ENCODE data around the gene ZXDC.

ZXDC gene, protein sequence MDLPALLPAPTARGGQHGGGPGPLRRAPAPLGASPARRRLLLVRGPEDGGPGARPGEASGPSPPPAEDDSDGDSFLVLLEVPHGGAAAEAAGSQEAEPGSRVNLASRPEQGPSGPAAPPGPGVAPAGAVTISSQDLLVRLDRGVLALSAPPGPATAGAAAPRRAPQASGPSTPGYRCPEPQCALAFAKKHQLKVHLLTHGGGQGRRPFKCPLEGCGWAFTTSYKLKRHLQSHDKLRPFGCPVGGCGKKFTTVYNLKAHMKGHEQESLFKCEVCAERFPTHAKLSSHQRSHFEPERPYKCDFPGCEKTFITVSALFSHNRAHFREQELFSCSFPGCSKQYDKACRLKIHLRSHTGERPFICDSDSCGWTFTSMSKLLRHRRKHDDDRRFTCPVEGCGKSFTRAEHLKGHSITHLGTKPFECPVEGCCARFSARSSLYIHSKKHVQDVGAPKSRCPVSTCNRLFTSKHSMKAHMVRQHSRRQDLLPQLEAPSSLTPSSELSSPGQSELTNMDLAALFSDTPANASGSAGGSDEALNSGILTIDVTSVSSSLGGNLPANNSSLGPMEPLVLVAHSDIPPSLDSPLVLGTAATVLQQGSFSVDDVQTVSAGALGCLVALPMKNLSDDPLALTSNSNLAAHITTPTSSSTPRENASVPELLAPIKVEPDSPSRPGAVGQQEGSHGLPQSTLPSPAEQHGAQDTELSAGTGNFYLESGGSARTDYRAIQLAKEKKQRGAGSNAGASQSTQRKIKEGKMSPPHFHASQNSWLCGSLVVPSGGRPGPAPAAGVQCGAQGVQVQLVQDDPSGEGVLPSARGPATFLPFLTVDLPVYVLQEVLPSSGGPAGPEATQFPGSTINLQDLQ

DNA sequence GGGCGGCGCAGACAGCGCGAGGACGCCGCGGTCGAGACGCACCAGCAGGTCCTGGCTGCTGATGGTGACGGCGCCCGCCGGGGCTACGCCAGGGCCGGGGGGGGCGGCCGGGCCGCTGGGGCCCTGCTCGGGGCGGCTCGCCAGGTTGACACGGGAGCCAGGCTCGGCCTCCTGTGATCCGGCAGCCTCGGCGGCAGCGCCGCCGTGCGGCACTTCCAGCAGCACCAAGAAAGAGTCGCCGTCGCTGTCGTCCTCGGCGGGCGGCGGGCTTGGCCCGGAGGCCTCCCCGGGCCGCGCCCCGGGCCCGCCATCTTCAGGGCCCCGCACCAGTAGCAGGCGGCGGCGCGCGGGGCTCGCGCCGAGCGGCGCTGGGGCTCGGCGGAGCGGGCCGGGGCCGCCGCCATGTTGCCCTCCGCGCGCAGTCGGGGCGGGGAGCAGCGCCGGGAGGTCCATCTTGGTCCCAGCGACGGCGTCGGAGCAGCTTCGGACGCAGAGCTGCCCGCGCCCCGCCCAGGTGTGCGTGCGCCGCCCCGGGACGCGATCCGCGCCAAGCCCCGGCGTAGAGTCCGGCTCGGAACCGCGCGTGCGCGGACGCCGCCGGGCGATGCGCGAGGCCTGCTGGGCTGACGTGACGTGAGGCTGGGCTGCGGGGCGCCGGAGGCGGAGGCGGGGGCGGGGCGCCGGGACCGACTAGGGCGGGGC is at the start of gene ZXDC:
ZXDC (minus strand) TSS at position 479 of the 702 bp plus-strand sequence; CDS start at position 453, 26 bp downstream.
- DNase-seq (ENCODE audit: low read depth): peak; percentile 77
- H3K4me3 ChIP-seq (ENCODE audit: low read depth, low read length): peak within 1 kb of the TSS; percentile 80

DNA sequence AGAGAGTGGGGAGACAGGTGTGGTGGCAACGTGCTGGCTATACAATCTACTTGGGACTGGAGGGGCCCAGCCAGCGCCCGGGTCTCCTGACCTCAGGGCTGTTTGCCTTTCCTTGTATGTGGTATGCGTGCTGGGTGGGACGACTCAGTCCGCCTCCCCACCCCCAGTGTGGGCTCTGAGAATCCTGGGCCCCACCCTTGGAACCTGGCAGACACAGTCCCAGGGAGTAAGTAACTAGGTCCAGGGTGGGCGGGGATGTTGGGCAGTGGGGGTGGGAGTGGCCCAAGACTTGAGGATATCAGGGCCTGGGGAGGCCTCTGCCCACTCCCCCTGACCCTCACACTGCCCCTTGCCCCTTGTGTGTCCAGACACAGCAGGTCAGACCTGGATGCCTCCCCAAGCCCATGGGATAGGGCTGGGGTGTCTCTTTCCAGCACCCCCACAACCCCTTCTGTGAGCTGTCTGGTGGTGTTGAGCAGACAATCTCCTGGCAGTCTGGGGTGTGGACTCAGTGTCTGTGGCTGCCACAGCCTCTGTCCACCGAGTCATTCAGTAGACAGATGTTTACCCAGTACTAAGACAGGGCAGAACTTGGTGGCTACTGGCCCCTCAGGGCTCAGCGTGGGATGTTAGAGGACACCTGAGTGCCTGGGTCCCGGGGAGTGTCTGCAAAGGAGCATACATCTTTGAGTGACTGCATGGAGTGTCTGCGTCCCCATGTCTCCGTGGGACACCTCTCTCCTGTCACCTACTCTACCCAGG is 49.6 kb upstream of the ZXDC start:
- H3K4me3 ChIP-seq (ENCODE audit: low read depth, low read length): no peak overlapping the region
- DNase-seq (ENCODE audit: low read depth): no peak

DNA sequence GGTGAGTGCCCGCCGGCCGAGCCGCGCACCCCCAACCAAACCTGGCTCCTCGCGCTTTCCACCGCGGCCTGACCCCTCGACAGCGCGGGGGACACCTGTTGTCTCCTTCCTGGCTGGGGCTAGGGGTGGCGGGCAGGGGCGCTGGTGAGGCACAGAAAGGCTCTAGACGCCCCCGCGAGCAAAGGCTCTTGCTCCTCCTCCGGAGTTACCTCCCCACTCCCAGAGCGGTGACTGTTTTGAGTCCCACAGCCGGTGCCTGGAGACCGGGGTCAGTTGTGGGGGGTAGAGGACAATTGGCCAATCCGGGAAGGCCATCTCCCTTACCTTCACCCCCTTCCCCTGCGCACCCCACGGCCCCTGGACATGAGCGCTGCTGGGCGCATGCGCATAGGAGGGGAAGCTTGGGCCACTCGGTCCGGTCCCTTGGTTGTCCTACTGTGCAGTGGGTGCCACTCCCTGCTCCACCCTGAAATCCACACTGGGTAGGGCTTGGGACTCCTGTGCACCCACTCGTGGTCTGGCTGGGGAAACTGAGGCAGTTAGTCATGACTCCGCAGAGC is 48.8 kb upstream of the ZXDC start:
- no peak for DNase-seq (ENCODE audit: low read depth)
- H3K4me3 ChIP-seq (ENCODE audit: low read depth, low read length): peak overlapping the region; percentile 37

DNA sequence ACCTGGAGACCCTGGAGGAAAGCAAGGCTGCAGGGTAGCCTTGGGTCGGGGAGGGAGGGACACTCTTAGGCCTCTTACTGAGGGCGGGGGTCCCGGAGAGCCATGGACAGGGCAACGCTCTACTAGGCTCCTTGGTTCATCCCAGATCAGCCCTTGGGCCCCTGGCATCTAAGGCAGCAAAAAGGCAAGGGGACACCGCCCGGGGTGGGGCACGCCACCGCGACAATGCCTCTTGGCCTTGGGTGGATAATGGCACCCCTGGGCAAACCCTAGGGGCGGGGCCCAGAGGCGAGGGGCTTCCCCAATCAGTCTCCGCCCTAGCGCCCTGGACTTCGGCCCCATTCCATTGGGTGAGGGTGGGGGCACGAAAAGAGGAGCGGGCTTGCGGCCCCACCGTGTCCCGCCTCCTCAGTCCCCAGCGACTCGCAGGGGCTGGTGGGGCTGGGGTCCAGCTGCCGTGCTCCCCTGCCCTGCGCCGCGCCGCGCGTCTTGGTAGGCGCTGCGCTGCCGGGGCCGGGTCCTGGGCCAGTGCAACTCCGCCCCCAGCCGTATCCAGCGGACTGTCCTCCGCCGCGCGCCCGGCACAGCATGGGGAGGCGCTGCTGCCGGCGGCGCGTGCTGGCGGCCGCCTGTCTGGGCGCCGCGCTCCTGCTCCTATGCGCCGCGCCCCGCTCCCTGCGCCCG is 48.2 kb upstream of the ZXDC start, which contains the start of gene CHST13:
CHST13 (plus strand) TSS at position 411 of the 684 bp plus-strand sequence; CDS start at position 589, 178 bp downstream.
- H3K4me3 ChIP-seq (ENCODE audit: low read depth, low read length): peak within 1 kb of the TSS; percentile 37
- DNase-seq (ENCODE audit: low read depth): no peak

- H3K4me3 ChIP-seq (ENCODE audit: low read depth, low read length): no peak overlapping the region
- DNase-seq (ENCODE audit: low read depth): no peak
Observed at GRCh38 chr3:126522363-126522788, 46.7 kb upstream of the ZXDC start.

- no peak overlapping the region for H3K4me3 ChIP-seq (ENCODE audit: low read depth, low read length)
- no peak for DNase-seq (ENCODE audit: low read depth)
Observed at GRCh38 chr3:126521122-126521891, 45.6 kb upstream of the ZXDC start.

GRCh38 chr3:126519506-126520455 is 44.1 kb upstream of the ZXDC start:
- no peak overlapping the region for H3K4me3 ChIP-seq (ENCODE audit: low read depth, low read length)
- no peak for DNase-seq (ENCODE audit: low read depth)

- H3K4me3 ChIP-seq (ENCODE audit: low read depth, low read length): no peak overlapping the region
- no peak for DNase-seq (ENCODE audit: low read depth)
Observed at GRCh38 chr3:126518779-126519177, 43.1 kb upstream of the ZXDC start.

- DNase-seq (ENCODE audit: low read depth): no peak
- no peak overlapping the region for H3K4me3 ChIP-seq (ENCODE audit: low read depth, low read length)
Observed at GRCh38 chr3:126517986-126518778, 42.5 kb upstream of the ZXDC start.

GRCh38 chr3:126517291-126517951 is 41.7 kb upstream of the ZXDC start, which contains the start of gene UROC1:
TSS of gene UROC1 (minus strand) at chr3:126517773. CDS start at chr3:126517719, 54 bp downstream.
- no peak within 1 kb of the TSS for H3K4me3 ChIP-seq (ENCODE audit: low read depth, low read length)
- DNase-seq (ENCODE audit: low read depth): no peak

DNA sequence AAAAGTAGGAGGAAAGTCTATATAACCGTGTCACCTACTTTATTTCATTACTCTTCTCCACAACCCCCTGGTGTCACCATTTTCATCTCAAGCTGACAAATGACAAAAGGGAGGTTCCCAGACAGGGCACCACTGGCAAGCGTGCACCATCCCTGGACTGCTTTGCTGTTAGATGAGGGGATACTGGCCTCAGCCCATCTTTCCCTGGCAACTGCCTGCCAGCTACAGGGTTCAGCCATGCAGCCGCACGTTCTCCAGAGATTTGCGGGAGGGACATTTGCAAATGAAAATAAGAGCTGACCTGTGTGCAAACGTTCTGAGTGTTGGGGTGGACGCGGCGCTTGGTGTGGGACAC is 41.2 kb upstream of the ZXDC start:
- no peak for DNase-seq (ENCODE audit: low read depth)
- H3K4me3 ChIP-seq (ENCODE audit: low read depth, low read length): no peak overlapping the region

- no peak overlapping the region for H3K4me3 ChIP-seq (ENCODE audit: low read depth, low read length)
- no peak for DNase-seq (ENCODE audit: low read depth)
Observed at GRCh38 chr3:126516152-126516935, 40.7 kb upstream of the ZXDC start.

DNA sequence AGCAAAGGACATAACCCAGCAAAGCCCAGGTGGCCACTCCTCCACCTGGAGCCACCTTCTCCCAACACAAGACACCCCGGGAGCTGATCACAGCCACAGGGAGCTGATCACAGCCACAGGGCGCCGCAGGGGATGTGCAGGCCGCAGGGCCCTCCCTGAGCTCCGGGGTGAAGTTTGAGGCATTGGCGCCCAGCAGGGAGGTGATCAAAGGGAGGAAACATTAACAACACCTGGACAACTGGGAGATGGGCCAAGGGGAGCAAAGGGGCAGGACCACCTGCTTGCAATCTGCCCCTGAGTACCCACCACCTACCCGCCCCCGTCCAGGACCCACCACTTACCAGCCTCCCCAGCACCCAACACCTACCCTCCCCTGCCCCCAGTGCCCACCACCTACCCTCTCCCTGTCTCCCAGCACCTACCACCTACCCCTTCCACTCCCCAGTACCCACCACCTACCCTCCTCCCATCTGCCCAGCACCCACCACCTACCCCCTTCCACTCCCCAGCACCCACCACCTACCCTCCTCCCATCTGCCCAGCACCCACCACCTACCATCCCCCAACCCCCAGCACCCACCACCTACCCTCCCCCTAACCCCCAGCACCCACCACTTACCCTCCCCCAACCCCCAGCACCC is 39.5 kb upstream of the ZXDC start:
- no peak for DNase-seq (ENCODE audit: low read depth)
- H3K4me3 ChIP-seq (ENCODE audit: low read depth, low read length): no peak overlapping the region

DNA sequence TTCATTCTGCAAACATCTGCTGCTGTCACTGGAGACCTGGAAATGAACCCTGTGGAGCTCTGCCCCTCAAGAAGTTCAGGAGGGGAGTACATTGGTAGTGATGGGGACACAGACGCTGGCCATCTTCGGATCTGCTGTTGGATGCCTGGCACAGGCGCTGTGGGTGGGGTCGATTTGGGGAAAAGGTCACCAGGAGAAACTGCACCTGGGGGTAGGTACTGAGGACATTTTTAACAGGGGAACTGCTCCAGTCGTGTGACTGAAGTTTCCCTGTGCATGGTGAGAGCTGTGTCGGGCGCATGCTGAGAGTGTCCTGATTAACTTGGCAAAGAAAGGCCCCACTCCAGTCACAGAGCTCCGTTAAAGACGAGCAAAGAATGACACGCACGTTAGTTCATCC is 38.5 kb upstream of the ZXDC start:
- H3K4me3 ChIP-seq (ENCODE audit: low read depth, low read length): no peak overlapping the region
- no peak for DNase-seq (ENCODE audit: low read depth)
